ENCODE results near the gene STAP2.

Gene STAP2

DNA sequence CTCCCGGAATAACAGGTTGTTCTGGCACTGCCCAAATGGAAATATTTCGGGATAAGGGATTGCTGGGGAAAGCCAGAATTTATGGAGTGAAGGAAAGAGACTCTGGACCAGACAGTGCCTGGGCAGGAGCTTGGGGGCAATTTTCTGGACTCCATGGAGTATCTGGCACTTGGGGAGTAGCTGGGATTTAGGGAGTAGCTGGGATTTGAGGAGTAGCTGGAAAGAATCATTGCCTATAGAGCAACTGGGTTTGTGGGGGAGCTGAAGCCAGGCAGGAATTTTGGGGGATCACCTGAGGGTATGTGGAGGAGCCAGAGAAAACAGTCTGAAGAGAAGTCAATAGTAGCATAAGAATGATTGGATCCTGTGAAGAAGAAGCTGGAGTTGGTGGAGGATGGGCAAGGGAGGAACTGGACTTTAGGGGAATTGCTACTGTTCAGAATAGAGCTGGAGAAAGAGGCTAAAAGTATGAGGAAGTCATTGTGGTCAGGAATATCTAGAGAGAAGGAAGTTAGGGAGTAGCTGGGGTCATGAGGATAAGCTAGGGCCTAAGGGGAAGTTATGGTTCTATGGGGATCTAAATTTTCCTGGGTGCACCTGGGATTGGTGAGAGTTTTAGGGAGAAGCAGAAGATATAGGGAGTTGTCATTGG, 19.4 kb downstream of the STAP2 start:
- Histone ChIP-seq H3K23ac (ENCODE audit: low read length) (no peak overlapping the region), H2AFZ (ENCODE audit: insufficient read depth, low read length, poor library complexity) (no peak overlapping the region), H3K4me3 (ENCODE audit: low read depth, low read length) (no peak overlapping the region), H3K4me2 (ENCODE audit: low read length) (no peak overlapping the region), H3K4me1 (ENCODE audit: control insufficient read depth in 1 of 2, insufficient read depth in 2 of 2, low read length in 2 of 2) (no peaks in the 10 kb centered on the region), H3K4ac (ENCODE audit: low read depth, low read length) (no peak overlapping the region), H3K79me2 (ENCODE audit: control insufficient read depth, insufficient read depth, low read length, poor library complexity) (no peaks in the 10 kb centered on the region), H2BK5ac (ENCODE audit: low read depth, low read length, poor library complexity) (no peak overlapping the region), H4K8ac (ENCODE audit: low read depth, low read length) (no peak overlapping the region), H2BK12ac (ENCODE audit: low read length) (no peak overlapping the region), H3K27me3 (ENCODE audit: insufficient read depth, low read length) (no peaks in the 10 kb centered on the region), H3K9me3 (ENCODE audit: insufficient read depth, low read depth, low read length) (peaks cover 9% of the 10 kb centered on the region), H3K9ac (ENCODE audit: low read length) (no peak overlapping the region), H2BK120ac (ENCODE audit: insufficient read depth, low read length, poor library complexity) (no peak overlapping the region), H3K79me1 (ENCODE audit: low read length) (no peaks in the 10 kb centered on the region), H3K36me3 (ENCODE audit: control insufficient read depth in 1 of 2, insufficient read depth in 2 of 2, low read length in 2 of 2) (peaks cover 0 to 5% of the 10 kb centered on the region in 2 experiments), H4K12ac (ENCODE audit: low read depth, low read length) (no peak overlapping the region), H3K27ac (ENCODE audit: low read depth, low read length) (no peak overlapping the region), H2AK5ac (ENCODE audit: low read length) (no peak overlapping the region), H4K91ac (ENCODE audit: low read depth, low read length) (no peak overlapping the region), H3K14ac (ENCODE audit: low read length) (no peak overlapping the region), H3K18ac (ENCODE audit: low read length) (no peak overlapping the region)
- DNase-seq, result no peak
- WGBS (ENCODE audit: extremely low coverage, insufficient coverage, insufficient read length), result no CpG with 5 or more reads among the region's 2 CpGs

DNA sequence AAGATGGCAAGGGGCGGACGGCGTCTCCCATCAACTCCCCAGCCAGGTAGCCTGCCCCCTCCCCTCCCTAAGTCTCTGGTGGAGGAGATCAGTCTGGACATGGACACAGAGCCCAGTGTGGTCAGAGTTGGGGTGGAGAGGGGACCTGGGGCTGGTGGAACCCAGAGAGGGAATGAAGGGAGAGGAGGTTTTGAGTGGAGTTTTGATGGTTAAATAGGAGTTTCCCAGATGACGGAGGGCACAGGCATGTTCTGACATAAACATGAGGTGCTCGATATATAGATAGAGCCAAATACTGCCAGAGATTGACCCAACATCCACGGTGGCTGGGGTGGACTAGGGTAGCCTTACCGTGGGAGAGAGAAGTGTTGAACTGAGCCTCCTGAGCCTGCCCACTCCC, 20.2 kb downstream of the STAP2 start:
- Histone ChIP-seq H4K12ac (ENCODE audit: low read depth, low read length) (no peak overlapping the region), H2BK12ac (ENCODE audit: low read length) (no peak overlapping the region), H3K4me3 (ENCODE audit: low read depth, low read length) (no peak overlapping the region), H3K36me3 (ENCODE audit: control insufficient read depth in 1 of 2, insufficient read depth in 2 of 2, low read length in 2 of 2) (no peaks in the 10 kb centered on the region), H2BK5ac (ENCODE audit: low read depth, low read length, poor library complexity) (no peak overlapping the region), H3K4ac (ENCODE audit: low read depth, low read length) (no peak overlapping the region), H3K27ac (ENCODE audit: low read depth, low read length) (no peak overlapping the region), H3K4me1 (ENCODE audit: control insufficient read depth in 1 of 2, insufficient read depth in 2 of 2, low read length in 2 of 2) (no peaks in the 10 kb centered on the region), H3K4me2 (ENCODE audit: low read length) (no peak overlapping the region), H2BK120ac (ENCODE audit: insufficient read depth, low read length, poor library complexity) (no peak overlapping the region), H3K23ac (ENCODE audit: low read length) (no peak overlapping the region), H3K27me3 (ENCODE audit: insufficient read depth, low read length) (no peaks in the 10 kb centered on the region), H3K79me2 (ENCODE audit: control insufficient read depth, insufficient read depth, low read length, poor library complexity) (no peaks in the 10 kb centered on the region), H4K91ac (ENCODE audit: low read depth, low read length) (no peak overlapping the region), H3K18ac (ENCODE audit: low read length) (no peak overlapping the region), H3K79me1 (ENCODE audit: low read length) (no peaks in the 10 kb centered on the region), H4K8ac (ENCODE audit: low read depth, low read length) (no peak overlapping the region), H2AFZ (ENCODE audit: insufficient read depth, low read length, poor library complexity) (no peak overlapping the region), H3K9me3 (ENCODE audit: insufficient read depth, low read depth, low read length) (peaks cover 9% of the 10 kb centered on the region), H3K14ac (ENCODE audit: low read length) (no peak overlapping the region), H2AK5ac (ENCODE audit: low read length) (no peak overlapping the region), H3K9ac (ENCODE audit: low read length) (no peak overlapping the region)
- DNase-seq, result no peak
- WGBS (ENCODE audit: extremely low coverage, insufficient coverage, insufficient read length), result no CpG with 5 or more reads among the region's 7 CpGs

DNA sequence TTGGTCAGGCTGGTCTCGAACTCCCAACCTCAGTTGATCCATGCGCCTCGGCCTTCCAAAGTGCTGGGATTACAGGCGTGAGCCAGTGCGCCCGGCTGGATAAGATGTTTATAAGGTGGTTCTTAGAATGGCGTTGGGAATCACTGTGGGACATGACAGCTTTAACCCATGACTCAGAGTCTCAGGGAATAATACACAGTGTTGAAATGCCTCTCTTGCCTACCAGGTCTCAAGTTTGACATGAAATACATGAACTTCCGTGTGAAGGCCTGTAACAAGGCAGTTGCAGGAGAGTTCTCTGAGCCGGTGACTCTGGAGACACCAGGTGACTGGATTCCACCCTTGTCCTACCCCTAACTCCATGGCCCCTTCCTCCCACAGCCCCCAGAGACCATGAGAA, 21.7 kb downstream of the STAP2 start:
- Histone ChIP-seq H4K8ac (ENCODE audit: low read depth, low read length) (no peak overlapping the region), H3K27ac (ENCODE audit: low read depth, low read length) (no peak overlapping the region), H3K4me3 (ENCODE audit: low read depth, low read length) (no peak overlapping the region), H3K9me3 (ENCODE audit: insufficient read depth, low read depth, low read length) (peaks cover 6% of the 10 kb centered on the region), H4K91ac (ENCODE audit: low read depth, low read length) (no peak overlapping the region), H3K14ac (ENCODE audit: low read length) (no peak overlapping the region), H3K23ac (ENCODE audit: low read length) (no peak overlapping the region), H3K27me3 (ENCODE audit: insufficient read depth, low read length) (no peaks in the 10 kb centered on the region), H3K9ac (ENCODE audit: low read length) (no peak overlapping the region), H3K36me3 (ENCODE audit: control insufficient read depth in 1 of 2, insufficient read depth in 2 of 2, low read length in 2 of 2) (no peaks in the 10 kb centered on the region), H2BK5ac (ENCODE audit: low read depth, low read length, poor library complexity) (no peak overlapping the region), H3K18ac (ENCODE audit: low read length) (no peak overlapping the region), H3K79me1 (ENCODE audit: low read length) (no peaks in the 10 kb centered on the region), H2BK12ac (ENCODE audit: low read length) (no peak overlapping the region), H3K4me1 (ENCODE audit: control insufficient read depth in 1 of 2, insufficient read depth in 2 of 2, low read length in 2 of 2) (no peaks in the 10 kb centered on the region), H2AK5ac (ENCODE audit: low read length) (no peak overlapping the region), H2BK120ac (ENCODE audit: insufficient read depth, low read length, poor library complexity) (no peak overlapping the region), H3K79me2 (ENCODE audit: control insufficient read depth, insufficient read depth, low read length, poor library complexity) (no peaks in the 10 kb centered on the region), H2AFZ (ENCODE audit: insufficient read depth, low read length, poor library complexity) (no peak overlapping the region), H4K12ac (ENCODE audit: low read depth, low read length) (no peak overlapping the region), H3K4ac (ENCODE audit: low read depth, low read length) (no peak overlapping the region), H3K4me2 (ENCODE audit: low read length) (no peak overlapping the region)
- DNase-seq, result no peak
- WGBS (ENCODE audit: extremely low coverage, insufficient coverage, insufficient read length), result no CpG with 5 or more reads among the region's 9 CpGs

DNA sequence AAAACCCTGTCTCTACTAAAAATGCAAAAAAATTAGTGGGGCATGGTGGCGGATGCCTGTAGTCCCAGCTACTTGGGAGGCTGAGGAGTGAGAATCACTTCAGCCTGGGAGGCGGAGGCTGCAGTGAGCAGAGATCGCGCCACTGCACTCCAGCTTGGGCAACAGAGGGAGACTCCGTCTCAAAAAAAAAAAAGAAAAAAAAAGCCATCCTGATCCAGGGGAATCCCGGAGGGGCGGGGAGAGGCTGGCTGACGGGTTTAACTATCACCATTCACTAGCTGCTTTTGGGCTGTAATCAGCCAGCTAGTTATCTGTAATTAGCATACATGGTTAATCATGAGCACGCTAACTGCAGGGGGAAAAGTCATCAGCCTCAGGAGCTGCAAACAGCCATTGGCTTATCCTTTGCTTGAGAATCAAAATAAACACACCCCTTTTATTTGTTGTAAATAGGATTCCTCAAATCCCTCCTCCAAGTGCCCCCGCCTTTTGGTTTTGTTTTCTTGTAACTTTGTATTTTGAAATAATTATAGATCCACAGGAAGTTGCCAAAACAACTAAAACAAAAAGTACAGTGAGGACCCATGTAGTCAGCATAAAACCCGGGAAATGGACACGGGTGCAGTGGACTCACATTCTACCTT, 24.7 kb downstream of the STAP2 start:
- peaks cover 4% of the 10 kb centered on the region for H3K9me3 ChIP-seq (ENCODE audit: insufficient read depth, low read depth, low read length)
- no peak overlapping the region for H3K4me3 ChIP-seq (ENCODE audit: low read depth, low read length)
- H3K4me1 ChIP-seq (ENCODE audit: control insufficient read depth in 1 of 2, insufficient read depth in 2 of 2, low read length in 2 of 2), result no peaks in the 10 kb centered on the region
- no peaks in the 10 kb centered on the region for H3K27me3 ChIP-seq (ENCODE audit: insufficient read depth, low read length)
- H3K9ac ChIP-seq (ENCODE audit: low read length), result no peak overlapping the region
- no peak overlapping the region for H2BK5ac ChIP-seq (ENCODE audit: low read depth, low read length, poor library complexity)
- H4K8ac ChIP-seq (ENCODE audit: low read depth, low read length), result no peak overlapping the region
- no CpG with 5 or more reads among the region's 12 CpGs for WGBS (ENCODE audit: extremely low coverage, insufficient coverage, insufficient read length)
- H4K91ac ChIP-seq (ENCODE audit: low read depth, low read length), result no peak overlapping the region
- H3K4me2 ChIP-seq (ENCODE audit: low read length), result no peak overlapping the region
- H3K36me3 ChIP-seq (ENCODE audit: control insufficient read depth in 1 of 2, insufficient read depth in 2 of 2, low read length in 2 of 2), result peaks cover 2 to 3% of the 10 kb centered on the region in 2 experiments
- no peak overlapping the region for H2BK12ac ChIP-seq (ENCODE audit: low read length)
- no peak overlapping the region for H3K4ac ChIP-seq (ENCODE audit: low read depth, low read length)
- DNase-seq, result no peak
- no peak overlapping the region for H2AFZ ChIP-seq (ENCODE audit: insufficient read depth, low read length, poor library complexity)
- no peak overlapping the region for H3K23ac ChIP-seq (ENCODE audit: low read length)
- H2BK120ac ChIP-seq (ENCODE audit: insufficient read depth, low read length, poor library complexity), result no peak overlapping the region
- no peak overlapping the region for H2AK5ac ChIP-seq (ENCODE audit: low read length)
- no peaks in the 10 kb centered on the region for H3K79me1 ChIP-seq (ENCODE audit: low read length)
- no peak overlapping the region for H4K12ac ChIP-seq (ENCODE audit: low read depth, low read length)
- no peak overlapping the region for H3K18ac ChIP-seq (ENCODE audit: low read length)
- no peak overlapping the region for H3K27ac ChIP-seq (ENCODE audit: low read depth, low read length)
- no peak overlapping the region for H3K14ac ChIP-seq (ENCODE audit: low read length)
- no peaks in the 10 kb centered on the region for H3K79me2 ChIP-seq (ENCODE audit: control insufficient read depth, insufficient read depth, low read length, poor library complexity)
